HG02571 (cell line): Measurements from ENCODE around the gene DOC2A.
A peak's percentile ranks its signal among the peaks of the same experiment; 100 is the strongest.

Experiments
- ATAC-seq: cut with Tn5 transposase; IDR thresholded peaks from one replicate; pipeline ENCODE4 v1.9.1; 2021; ENCODE audit warnings: mild to moderate bottlenecking, moderate library complexity; ENCODE audit not compliant: unreplicated experiment

DOC2A gene

DNA sequence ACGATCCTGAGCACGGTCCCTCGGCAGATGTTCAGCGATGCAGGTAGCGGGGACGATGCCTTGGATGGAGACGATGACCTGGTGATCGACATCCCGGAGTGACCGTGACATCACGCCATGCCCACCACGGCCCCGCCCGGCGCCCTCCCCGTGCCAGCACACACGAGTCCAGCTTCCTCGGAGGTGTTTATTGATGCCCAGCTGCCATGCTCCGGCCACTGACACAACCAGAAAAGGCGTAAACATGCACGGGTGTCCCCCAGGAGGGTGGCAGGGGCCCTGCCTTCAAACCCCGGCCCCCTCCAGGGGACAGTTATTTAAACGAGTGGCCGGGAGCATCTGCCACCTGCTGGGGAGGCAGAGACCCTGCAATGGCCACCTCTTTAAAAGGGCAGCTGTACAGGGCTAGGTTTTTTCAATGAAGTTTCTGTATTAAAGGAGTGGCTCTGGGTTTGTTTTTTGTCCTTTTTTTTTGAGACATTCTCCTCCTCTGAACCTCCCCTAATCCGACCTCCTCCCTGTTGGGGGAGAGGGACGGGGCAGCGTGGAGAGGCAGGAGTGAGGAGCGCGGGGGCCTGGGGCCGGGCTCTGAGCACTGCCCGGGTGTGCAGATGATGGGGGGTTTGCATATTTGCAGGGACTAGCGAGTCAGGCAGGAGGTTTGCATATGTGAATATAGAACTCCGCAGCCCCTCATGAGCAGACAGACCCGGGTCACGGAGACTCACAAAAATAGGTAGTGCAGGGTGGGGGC, 5.3 kb downstream of the DOC2A start:
- no peak for ATAC-seq

DNA sequence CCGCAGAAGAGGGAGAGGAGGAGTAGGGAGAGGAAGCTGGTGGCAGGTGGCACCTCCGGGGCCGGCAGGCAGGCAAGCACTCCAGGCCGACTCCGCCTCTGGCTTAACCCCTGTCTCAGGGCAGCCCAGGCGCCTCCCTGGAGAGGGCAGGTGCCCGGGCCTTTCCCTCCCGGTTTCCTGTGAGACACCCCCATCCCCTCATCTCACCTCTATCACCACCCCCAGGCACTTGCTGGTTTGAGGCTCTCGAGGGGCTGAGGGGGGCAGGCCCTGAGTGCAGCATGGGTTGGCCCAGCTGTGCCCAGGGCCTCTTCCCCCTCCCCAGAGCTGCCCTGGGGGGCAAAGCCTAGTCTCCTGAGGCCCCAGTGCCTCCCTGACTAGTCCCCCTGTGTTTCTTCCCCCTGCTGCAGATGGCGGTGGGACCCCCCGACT, 6.0 kb downstream of the DOC2A start:
- no peak for ATAC-seq

DNA sequence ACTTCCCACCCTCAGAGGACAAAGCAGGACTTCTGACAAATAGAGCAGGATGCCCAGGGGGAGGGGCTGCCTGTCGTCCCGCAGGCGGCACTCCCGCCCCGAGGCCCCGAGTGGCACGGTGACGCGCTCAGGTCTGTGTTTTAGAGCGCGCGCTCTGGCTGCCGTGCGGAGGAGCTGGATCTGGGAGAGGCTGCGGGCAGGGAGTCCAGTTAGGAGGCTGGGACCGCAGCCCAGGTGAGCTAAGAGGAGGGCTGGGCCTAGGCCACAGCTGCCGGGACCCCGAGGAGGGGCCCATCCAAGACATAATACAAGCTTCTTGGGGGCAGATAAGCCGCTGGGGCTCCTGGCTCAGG, 6.4 kb downstream of the DOC2A start:
- ATAC-seq = no peak

DNA sequence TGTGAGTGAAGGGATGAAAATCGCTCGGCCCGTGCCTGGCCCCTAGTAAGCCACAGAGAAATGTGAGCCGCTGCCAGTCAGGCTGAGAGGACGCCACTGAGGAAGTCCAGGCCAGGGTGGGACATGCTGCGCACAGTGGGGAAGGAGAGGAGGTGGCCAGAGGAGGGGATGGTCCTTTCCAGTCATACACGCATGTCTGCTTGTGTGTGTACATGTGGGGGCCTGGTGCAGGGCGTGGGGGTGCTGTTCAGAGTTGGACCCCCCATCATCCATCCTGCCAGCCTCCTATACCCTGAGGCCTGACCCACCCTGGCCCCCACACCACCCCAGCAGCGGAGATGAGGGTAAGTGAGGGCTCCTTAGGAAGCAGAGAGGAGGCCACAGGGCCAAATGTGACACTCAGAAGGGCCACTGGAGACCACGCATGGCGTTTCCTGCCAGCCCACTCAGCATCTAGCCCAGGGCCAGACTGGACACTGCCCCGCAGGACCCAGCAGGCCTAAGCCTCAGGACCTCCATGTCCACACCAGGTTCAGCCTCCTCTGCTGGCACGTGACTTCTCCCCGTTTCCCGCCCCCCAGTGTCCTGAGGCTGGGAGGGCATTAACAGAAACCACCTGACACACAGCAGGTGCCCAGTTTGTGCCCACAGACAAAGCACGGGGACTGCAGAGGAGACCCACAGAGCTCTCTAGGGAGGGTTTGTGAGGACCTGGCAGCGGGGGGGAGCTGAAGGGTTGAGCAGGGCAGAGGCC, 7.0 kb downstream of the DOC2A start:
- no peak for ATAC-seq

DNA sequence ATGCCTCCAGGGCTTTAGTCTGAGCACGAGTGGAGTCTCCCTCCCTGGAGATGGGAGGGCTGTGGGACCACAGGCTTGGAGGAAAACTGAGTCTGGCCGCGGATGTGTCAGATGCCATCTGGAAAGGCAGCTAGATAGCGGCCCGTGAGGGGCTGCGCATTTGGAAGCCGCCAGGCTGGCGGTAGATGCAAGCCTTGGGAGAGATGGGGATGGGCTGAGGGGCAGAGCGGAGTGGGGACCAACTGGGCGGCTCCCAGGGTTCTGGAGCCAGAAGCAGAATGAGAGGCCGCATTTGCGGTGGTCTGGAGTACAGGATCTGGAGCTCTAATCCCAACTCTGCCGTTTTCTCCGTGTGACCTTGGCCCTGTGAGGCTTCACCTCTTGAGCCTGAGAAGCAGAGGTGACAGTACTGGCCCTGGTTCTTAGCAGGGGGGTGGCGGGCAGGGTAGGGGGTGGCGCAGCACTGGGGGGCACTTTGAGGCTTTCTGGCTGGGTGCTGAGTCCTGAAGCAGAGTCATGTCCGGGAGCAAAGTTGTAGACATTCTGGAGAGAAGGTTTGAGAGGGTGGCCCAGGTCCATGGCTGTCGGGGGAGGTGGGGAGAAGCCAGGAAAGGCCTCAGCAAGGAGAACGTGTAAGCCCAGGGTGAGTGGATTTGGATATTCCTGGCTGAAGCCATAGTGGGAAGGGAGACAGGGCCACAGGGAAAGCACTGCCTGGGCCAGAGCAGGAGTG, 8.0 kb downstream of the DOC2A start:
- no peak for ATAC-seq

DNA sequence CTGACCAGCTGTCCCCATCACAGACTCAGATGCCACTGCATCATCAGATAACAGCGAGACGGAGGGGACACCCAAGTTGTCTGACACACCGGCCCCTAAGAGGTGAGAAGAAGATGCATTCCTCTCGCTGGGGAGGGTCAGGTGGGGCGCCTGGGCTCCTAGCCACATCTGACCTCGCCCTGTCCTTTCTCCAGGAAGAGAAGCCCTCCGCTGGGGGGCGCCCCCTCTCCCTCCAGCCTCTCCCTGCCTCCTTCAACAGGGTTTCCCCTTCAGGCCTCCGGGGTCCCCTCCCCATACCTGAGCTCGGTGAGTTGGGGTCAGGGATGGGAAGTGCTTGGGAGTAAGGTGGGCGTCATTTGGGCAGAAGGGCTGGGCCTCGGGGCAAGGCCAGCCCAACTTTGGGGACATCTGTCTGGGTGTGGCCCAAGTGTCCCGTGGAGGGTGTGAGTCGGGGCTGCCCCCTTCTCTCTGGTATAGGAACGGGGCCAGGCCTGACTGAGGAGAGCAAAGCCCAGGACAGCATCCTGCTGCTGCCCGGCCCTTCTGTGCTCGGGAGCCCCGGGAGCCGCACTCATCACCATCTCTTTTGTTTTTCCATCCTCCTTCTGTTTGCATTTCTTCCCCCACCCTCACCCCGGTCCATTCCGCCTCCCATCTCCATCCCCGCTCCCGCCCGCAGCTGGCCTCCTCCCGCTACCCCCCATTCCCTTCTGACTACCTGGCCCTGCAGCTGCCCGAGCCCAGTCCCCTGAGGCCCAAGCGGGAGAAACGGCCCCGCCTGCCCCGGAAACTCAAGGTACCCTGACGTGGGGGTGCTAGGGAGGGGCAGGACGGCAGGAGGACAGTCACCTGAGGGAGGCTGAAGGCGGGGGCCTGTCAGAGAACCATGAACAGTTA, 9.8 kb downstream of the DOC2A start:
- ATAC-seq = no peak

DNA sequence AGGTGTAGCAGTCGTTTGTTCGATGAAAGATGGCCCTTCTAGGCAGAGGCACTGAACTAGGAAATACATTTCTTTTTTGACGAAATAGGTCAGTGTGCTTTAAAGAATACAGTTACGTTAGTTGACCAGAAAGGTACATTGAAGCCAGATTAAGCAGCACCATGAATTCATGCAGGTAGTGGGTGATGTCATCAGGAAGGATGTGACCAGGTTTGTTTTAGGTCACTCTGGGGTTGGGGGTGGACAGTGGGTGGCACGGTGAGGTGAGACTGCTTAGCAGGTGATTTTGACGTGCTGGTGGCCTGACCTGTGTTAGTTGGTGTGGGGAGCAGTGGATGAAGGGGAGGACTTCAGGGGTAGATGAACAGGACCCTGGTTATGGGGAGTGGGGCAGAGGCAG, 11.2 kb downstream of the DOC2A start:
- ATAC-seq = no peak

DNA sequence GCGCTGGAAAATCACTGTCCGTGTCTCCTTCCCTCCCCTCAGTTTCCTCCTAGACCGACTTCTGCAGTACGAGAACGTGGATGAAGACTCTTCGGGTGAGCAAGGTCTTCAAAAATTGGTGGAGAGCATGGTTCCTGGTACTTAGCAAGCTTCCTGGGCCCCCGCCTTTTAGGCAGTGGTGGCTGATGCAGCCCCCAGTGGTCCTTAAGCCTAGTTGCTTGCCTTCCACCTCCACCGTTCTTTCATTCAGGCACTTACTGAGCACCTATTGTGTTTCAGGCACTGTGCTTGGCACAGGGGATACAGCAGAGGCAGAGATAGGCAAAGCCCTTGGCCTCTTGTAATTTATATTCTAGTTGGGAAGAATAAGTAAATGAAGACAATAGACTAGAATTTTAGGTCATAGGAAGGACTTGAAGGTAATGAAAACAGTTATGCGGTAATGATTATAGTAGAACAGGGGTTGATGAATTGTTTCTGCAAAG, 14.0 kb downstream of the DOC2A start:
- ATAC-seq = no peak

DNA sequence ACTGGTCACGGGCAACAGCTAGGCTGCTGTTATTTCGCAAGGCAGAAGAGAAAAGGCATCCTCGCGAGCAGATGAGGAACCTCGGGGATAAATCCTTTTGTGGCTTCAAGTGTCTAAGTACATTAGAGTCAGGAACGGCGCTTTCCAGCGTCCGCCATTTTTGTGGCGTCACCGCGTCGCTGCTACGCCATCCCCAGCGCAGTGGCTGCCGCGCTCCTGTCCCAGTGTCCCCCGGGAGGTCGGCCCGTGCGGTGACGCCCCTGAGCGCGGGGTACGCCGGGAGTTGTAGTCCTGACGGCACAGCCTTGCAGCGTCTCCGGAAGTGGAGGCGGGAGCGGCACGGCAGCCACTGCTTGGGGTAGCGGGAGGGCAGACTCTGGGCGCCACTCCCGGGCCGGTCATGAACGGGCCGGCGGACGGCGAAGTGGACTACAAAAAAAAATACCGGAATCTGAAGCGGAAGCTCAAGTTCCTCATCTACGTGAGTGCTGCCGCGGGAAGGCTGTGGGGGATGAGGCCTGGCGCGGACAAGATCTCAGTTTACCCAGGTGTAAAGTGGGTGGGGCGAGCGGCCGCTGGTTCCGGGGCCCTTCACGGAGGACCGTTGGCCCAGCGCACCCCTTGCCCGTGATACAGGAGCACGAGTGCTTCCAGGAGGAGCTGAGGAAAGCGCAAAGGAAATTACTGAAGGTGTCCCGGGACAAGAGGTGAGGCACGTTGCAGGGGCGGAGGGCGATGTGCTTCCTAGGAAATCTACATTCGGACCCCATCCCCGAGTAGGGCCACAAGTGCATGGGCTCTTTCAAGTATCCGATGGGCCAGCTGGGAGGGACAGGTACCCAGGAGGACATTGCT, 14.7 kb downstream of the DOC2A start, which contains the start of gene INO80E:
TSS of gene INO80E (plus strand) at position 331 of the 855 bp plus-strand sequence. CDS start at position 401, 70 bp downstream.
- ATAC-seq = peak; percentile 85

DNA sequence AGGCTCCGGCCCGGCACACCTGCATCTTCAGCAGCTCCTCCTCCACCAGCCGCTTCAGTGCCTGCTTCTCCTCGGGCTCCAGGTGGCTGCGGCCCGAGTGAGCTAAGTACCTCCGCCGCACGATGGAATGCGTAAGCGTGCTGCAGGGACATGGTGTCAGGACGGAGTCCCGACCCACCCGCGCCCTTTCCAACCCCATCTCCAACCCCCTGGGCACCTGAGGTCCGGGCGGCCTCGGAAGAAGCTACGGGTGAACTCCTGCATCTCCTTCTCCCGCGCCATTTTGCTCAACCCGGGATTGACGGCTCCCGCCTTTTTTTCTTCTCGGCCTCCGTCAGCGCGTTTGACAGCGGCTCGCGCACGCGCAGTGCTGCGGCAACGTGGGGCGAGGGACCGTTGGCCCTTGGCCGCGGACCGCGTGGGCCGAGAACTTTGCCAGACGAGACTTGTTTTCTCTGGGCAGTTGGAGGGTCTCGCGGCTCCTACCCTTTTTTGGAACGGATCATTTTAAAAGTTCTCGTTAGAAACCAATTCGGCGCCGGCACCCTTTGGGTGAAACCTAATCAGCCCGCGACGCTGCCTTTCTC, 15.4 kb downstream of the DOC2A start, which contains the start of gene HIRIP3:
TSS of gene HIRIP3 (minus strand) at position 294 of the 587 bp plus-strand sequence. CDS start at position 282, 12 bp downstream.
- peak; percentile 47 for ATAC-seq

DNA sequence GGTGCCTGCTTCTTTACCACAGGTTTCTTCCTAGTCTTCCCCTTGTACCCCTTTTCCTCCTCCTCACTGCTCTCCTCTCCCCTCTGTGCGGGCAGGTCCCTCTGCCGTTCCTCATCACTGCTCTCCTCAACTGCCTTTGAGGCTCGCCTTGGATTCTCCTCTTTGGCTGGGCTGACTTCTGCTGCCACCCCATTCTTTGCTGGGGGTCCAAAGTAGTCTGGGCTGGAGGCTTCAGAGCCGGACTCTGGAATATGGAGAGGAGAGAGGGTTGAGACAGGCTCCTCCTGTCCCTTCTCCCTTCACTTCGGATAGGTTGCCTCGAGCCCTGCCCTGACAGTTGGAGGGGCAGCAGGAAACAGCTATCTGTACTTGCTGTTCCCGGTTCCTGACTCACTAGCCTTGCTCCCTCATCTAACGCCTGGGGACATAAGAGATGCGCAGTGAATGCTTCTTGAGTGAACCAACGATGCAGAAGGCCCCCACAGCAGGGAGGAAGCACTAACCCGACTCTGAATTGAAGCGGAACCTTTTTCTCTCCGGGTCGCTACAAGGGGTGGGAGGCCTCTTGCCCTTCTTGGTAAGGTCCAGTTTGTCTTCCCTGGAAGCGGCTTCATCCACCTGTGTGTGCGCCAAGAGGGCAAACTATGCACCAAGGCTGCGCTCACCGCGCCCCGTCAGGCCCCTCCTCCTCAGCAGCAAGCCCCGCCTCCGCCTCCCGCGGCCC, 16.1 kb downstream of the DOC2A start:
- ATAC-seq = peak; percentile 17

DNA sequence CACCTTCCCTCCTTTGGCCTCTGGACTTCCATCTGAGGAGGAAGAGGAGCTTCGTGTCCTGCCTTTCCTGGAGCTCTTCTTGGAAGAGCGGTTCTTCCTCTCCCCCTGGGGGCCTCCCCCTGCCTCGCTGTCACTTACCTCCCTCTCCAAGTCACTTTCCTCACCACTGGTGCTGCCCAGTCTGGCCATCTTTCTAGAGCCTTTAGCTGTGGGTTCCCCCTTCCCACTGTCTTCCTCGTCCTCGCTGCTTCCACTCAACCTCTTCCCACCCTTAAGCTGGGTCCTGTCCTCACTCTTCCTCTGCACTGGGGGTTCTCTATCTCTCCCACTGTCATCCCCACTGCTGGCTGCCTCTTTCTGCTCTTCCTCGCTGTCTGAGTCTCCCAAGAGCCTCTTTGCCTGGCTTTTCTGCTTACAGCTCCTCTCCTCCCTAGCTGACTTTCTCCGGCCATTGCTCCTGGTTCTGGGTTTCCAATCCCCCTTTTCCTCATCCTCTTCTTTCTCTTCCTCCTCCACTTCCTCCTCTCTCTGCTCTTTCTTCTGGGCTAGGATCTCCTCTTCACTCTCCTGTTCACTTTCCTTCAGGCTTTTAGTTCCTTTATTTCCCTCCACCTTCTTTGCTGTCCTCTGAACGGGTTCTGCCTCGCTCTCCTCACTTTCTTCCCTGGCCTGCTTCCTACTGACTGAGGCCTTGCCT, 16.8 kb downstream of the DOC2A start:
- no peak for ATAC-seq

DNA sequence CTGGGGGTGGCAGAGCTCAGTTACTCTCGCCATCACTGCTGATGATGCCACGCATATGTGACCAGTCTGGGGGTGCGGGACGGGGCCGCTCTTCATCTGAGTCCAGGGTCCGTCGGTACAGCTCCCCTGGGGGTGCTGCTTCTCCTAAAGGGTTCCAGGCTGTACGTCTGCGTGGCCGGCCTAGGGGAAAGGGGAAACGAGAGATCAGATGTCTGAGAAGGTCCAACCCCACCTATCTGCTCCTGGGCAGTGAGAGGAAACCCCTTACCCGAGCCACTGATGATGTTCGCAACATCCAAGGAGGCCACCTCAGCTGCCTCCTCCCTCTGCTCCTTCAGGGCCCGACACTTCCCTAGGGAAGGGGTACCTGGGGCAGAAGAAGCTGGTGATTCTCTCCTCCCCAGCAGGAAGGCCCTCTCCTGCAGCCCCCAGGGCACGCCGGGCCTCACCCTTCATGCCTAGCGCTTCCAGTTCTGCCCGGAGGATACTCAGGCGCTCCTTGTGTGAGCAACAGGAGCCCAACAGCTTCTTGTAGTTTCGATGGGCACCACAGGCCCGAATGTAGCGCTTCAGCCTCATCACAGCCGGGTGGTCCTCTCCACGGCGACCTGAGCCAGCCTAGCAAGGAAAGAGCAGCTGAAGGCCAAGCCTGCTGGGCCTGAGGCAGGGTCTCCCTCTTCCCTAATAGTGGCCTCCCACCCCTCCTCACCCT, 17.5 kb downstream of the DOC2A start:
- no peak for ATAC-seq

DNA sequence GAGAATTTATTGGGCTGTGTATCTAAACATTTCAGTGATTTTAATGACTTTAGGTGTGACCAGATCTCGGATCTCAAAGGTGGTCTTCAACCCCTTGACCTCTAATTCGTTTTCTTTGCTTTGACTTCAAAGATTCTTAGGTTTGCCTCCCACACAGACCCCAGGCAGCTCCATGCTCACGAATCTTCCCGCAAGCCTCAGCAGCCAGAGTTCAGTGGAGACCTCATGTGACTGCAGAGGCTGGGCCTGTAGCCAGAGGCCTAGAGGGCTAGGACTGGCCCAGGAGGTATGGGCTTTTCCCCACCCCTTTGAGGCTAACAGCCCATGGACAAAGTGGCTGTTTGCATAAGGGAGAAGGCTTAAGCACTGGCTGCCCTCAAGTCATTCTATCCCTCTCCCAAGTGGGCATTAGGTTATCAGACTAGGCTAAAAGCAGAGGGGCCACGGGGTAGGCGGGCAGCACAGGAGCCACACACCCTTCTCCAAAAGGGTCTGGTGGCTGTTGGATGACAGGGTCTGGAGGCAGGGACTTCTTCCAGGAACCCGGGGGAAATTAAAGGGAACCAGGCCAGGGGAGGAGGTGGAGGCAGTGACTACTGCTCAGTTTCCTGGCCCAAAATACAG, 18.4 kb downstream of the DOC2A start:
- ATAC-seq = no peak

DNA sequence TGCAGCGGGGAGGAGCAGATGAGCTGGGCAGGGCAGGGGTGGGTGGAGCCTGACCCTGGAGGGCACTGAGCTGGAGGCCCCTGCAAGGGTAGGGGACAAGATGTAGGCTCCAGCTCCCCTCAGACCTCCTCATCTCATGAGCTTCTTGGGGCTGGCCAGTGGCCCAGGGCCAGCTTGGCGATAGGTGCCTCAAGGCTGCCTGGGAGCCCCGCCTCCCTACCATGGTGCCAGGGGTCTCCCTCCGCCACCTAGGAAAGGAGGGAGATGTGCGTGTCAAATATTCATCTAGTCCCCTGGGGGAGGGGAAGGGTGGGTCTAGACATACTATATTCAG, 19.3 kb downstream of the DOC2A start:
- no peak for ATAC-seq

DNA sequence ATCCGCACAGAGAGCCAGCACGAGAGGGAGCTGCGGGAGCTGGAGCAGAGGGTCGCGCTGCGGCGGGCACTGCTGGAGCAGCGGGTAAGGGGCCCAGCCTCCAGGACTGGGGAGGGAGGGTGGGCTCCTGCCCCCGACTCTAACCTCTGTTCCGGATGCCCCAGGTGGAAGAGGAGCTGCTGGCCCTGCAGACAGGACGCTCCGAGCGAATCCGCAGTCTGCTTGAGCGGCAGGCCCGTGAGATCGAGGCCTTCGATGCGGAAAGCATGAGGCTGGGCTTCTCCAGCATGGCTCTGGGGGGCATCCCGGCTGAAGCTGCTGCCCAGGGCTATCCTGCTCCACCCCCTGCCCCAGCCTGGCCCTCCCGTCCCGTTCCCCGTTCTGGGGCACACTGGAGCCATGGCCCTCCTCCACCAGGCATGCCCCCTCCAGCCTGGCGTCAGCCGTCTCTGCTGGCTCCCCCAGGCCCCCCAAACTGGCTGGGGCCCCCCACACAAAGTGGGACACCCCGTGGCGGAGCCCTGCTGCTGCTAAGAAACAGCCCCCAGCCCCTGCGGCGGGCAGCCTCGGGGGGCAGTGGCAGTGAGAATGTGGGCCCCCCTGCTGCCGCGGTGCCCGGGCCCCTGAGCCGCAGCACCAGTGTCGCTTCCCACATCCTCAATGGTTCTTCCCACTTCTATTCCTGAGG, 19.8 kb downstream of the DOC2A start:
- ATAC-seq = no peak
